Left ventricle myocardium inferior (tissue), 1 donor: Measurements from ENCODE around the gene AUTS2. TPM values are rescaled to one million over a fixed set of nuclear protein-coding genes. Genes with fewer than 3 reads are reported as not detected.

Experiments used
- DNase-seq: peaks from one replicate; pipeline ENCODE4 v3.0.0-alpha.2; 2020
- H3K27ac ChIP-seq: fragments of 200-600 bp; replicated peaks from 2 replicates; pipeline ENCODE4 v1.8.0; 2021
- H3K27me3 ChIP-seq: fragments of 200-600 bp; 2 replicates; pipeline ENCODE4 v1.8.0; 2021; ENCODE audit warnings: low read depth
- H3K36me3 ChIP-seq: fragments of 200-600 bp; 2 replicates; pipeline ENCODE4 v1.8.0; 2021
- H3K4me1 ChIP-seq: fragments of 200-600 bp; 2 replicates; pipeline ENCODE4 v1.8.0; 2021
- H3K4me3 ChIP-seq: fragments of 200-600 bp; 2 replicates; pipeline ENCODE4 v1.8.0; 2021; ENCODE audit warnings: mild to moderate bottlenecking, moderate library complexity
- H3K9me3 ChIP-seq: fragments of 200-600 bp; replicated peaks from 2 replicates; pipeline ENCODE4 v1.8.0; 2021
- intact Hi-C: fragments of 100-400 bp; cut with micrococcal nuclease; formaldehyde crosslinking; loops from one replicate; pipeline ENCODE4 v1.11.0; 2022
- total RNA-seq: library from RNA; stranded (reverse); fragmentation: NEBNext Ultra II Directional; extraction: Animal tissue kit (Norgen Biotek cat#: 25700); gene quantifications from one replicate; pipeline ENCODE4 v1.2.1, GENCODE V29; 2021
- TF ChIP-seq, protein P1 (sequence below): fragments of 200-600 bp; IDR thresholded peaks from 2 replicates; pipeline ENCODE4 v1.8.0; 2021; ENCODE audit warnings: antibody characterized with exemption, mild to moderate bottlenecking, borderline replicate concordance
- donor health status: DM: no; HTN: yes; CAD: no; lungs with severe emphysema.

AUTS2 gene
- total RNA-seq, 1 donor from 2014 or later: 10.5 TPM

DNA sequence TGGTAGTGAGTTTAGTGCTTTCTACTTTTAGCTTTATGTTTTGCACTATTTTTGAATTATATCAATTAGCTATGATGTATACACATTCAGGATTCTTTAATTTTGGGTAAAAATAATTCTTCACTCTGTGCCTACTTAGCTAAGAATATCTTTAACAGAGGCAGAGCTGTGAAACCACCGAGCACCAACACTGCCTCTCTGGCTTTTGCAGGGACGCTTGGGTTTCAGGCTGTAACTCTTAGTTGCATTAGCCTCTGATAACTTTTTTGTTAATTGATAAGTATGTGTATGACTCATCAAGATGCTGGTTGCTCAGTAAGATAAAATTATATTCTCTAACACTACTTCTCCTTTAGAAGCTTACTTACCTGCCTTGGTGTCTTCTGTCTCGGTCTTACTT, 738.3 kb downstream of the AUTS2 start:
- H3K4me3 ChIP-seq: no peak overlapping the region
- no peak overlapping the region for H3K27ac ChIP-seq
- no peak for DNase-seq
- H3K27me3 ChIP-seq: no peaks in the 10 kb centered on the region
- H3K4me1 ChIP-seq: no peaks in the 10 kb centered on the region
- no peaks in the 10 kb centered on the region for H3K36me3 ChIP-seq
- TF ChIP-seq, protein P1, sequence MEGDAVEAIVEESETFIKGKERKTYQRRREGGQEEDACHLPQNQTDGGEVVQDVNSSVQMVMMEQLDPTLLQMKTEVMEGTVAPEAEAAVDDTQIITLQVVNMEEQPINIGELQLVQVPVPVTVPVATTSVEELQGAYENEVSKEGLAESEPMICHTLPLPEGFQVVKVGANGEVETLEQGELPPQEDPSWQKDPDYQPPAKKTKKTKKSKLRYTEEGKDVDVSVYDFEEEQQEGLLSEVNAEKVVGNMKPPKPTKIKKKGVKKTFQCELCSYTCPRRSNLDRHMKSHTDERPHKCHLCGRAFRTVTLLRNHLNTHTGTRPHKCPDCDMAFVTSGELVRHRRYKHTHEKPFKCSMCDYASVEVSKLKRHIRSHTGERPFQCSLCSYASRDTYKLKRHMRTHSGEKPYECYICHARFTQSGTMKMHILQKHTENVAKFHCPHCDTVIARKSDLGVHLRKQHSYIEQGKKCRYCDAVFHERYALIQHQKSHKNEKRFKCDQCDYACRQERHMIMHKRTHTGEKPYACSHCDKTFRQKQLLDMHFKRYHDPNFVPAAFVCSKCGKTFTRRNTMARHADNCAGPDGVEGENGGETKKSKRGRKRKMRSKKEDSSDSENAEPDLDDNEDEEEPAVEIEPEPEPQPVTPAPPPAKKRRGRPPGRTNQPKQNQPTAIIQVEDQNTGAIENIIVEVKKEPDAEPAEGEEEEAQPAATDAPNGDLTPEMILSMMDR: no peak
- intact Hi-C loops: no loop called here
- no peaks in the 10 kb centered on the region for H3K9me3 ChIP-seq

DNA sequence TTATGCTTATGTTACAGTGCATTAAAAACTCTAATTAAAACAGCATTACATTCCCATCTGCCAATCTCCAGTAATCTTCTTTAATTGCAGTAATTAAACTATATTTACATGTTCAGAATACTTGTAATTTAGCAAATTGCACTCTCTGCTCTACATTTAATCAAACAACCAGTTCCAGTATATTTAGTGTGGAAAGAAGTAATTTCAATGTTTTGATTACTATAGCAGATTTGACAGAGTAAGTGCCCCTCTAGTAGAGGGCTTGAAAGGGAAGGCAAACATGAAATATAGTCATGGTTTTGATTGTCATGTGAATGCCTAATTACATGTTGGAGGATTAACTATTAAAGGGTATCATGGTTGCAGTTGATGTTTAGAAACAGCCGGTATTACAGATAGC, 739.7 kb downstream of the AUTS2 start:
- H3K4me3 ChIP-seq: no peak overlapping the region
- TF ChIP-seq, protein P1: no peak
- H3K27ac ChIP-seq: no peak overlapping the region
- no peaks in the 10 kb centered on the region for H3K9me3 ChIP-seq
- no peaks in the 10 kb centered on the region for H3K36me3 ChIP-seq
- no peaks in the 10 kb centered on the region for H3K4me1 ChIP-seq
- intact Hi-C loops: no loop called here
- DNase-seq: no peak
- H3K27me3 ChIP-seq: no peaks in the 10 kb centered on the region

DNA sequence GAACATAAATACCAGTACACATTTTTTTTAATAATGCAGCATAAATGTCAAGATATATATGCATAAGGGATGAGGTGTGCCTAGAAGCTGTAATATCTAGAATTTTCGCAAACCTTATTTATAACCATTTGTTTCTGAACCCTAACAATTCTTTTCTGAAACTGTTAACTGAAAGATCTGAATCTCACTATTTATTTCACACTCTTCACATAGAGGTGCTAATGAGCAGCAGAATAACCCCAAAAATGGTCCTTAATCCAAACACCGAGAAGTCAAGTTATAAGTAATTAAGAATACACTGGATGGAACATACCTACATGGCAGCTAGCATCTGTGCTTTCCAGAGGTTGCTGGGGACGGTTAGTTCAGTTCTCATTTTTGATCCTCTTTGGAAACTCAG, 742.0 kb downstream of the AUTS2 start:
- Histone ChIP-seq H3K4me1 (no peaks in the 10 kb centered on the region), H3K27ac (no peak overlapping the region), H3K4me3 (no peak overlapping the region), H3K36me3 (no peaks in the 10 kb centered on the region), H3K9me3 (no peaks in the 10 kb centered on the region), H3K27me3 (no peaks in the 10 kb centered on the region)
- no peak for DNase-seq
- intact Hi-C loops: no loop called here
- TF ChIP-seq, protein P1: no peak

DNA sequence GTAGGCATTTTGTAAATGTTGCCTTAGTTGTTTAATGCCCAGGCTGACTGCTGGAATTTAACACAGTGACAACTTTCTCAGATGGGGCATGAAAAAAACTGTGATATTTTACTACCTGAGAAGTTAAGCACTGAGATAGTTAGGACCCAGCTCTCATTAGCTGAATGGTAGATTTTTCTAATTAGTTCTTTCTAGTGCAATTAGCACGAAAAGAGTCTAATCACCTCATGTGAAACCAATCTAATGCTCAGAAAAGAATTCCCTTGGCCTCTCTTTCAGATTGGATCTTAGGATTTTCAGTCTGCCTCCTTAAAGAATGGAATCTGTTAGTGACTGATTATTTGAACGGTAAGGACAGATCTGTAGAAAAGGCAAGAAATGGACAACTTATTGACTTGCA, 743.2 kb downstream of the AUTS2 start:
- no peaks in the 10 kb centered on the region for H3K27me3 ChIP-seq
- H3K36me3 ChIP-seq: no peaks in the 10 kb centered on the region
- TF ChIP-seq, protein P1: no peak
- H3K4me3 ChIP-seq: no peak overlapping the region
- DNase-seq: no peak
- H3K9me3 ChIP-seq: no peaks in the 10 kb centered on the region
- H3K27ac ChIP-seq: no peak overlapping the region
- intact Hi-C loops: no loop called here
- H3K4me1 ChIP-seq: no peaks in the 10 kb centered on the region

DNA sequence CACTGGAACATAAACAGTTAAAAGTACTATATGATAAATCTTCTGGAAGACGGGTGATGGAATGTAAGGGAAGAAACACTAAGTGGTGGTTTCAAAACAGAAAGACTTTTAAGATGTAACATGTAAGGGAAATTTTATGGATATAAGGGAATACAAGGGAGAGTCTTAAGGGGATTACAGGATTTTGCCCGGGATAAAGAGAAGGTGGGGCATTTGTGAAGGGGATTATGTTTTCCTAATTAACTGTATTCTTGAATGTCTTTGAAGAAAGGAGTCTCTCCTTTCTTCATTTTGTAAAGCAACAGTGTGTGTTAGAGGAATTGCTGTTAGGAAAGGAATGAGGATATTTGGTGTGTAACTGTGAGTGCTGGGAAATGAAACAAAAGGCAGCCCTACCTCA, 745.2 kb downstream of the AUTS2 start:
- Histone ChIP-seq H3K27me3 (no peaks in the 10 kb centered on the region), H3K9me3 (no peaks in the 10 kb centered on the region), H3K27ac (no peak overlapping the region), H3K4me3 (no peak overlapping the region), H3K36me3 (no peaks in the 10 kb centered on the region), H3K4me1 (no peaks in the 10 kb centered on the region)
- DNase-seq: no peak
- TF ChIP-seq, protein P1: no peak
- intact Hi-C loops: no loop called here

DNA sequence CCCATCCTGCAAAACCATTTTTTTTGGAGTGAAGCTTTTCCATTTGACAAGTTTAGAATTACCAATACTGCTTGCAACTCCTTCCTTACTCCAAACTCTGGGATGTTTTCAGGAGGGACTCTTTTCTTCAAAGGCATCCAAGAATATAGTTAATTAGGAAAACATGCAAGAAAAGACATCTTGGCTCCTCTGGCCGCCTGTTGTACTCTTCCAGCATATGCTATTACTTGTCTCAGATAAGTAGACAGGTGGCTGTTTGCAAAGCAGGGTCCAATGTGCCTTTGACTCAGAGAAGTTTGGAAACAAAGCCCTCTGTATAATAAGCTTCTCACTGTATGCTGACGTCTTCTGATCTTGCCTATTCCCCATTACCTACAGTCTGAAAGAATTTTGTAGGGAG, 746.5 kb downstream of the AUTS2 start:
- no peak for DNase-seq
- TF ChIP-seq, protein P1: no peak
- Histone ChIP-seq H3K4me1 (peaks cover 4% of the 10 kb centered on the region), H3K36me3 (no peaks in the 10 kb centered on the region), H3K9me3 (no peaks in the 10 kb centered on the region), H3K27me3 (no peaks in the 10 kb centered on the region), H3K4me3 (no peak overlapping the region), H3K27ac (no peak overlapping the region)
- intact Hi-C loops: no loop called here
